ENCODE data around the gene RBMS3.

- TF ChIP-seq CTCF (IDR thresholded peaks at IDR 0.05), result no peak
- no peak for TF ChIP-seq POLR2A (IDR thresholded peaks at IDR 0.05)
- TF ChIP-seq EP300 (IDR thresholded peaks at IDR 0.05), result no peak
Measured at GRCh38 chr3:29889215-29889614, 608.3 kb downstream of the RBMS3 start.

Data from upper lobe of left lung (tissue), 4 donors.